ENCODE measurements around the gene PRRX1.

PRRX1 gene

GRCh38 chr1:170765712-170766330, 101.9 kb downstream of the PRRX1 start:
- no peak overlapping the region for H3K4me3 ChIP-seq (ENCODE audit: low read depth, low read length)
- TF ChIP-seq, protein P1, sequence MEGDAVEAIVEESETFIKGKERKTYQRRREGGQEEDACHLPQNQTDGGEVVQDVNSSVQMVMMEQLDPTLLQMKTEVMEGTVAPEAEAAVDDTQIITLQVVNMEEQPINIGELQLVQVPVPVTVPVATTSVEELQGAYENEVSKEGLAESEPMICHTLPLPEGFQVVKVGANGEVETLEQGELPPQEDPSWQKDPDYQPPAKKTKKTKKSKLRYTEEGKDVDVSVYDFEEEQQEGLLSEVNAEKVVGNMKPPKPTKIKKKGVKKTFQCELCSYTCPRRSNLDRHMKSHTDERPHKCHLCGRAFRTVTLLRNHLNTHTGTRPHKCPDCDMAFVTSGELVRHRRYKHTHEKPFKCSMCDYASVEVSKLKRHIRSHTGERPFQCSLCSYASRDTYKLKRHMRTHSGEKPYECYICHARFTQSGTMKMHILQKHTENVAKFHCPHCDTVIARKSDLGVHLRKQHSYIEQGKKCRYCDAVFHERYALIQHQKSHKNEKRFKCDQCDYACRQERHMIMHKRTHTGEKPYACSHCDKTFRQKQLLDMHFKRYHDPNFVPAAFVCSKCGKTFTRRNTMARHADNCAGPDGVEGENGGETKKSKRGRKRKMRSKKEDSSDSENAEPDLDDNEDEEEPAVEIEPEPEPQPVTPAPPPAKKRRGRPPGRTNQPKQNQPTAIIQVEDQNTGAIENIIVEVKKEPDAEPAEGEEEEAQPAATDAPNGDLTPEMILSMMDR (conservative IDR thresholded peaks at IDR 0.05; ENCODE audit: low read depth, low read length) = peak; percentile 69
- DNase-seq (ENCODE audit: low read depth) = peak; percentile 74

DNA sequence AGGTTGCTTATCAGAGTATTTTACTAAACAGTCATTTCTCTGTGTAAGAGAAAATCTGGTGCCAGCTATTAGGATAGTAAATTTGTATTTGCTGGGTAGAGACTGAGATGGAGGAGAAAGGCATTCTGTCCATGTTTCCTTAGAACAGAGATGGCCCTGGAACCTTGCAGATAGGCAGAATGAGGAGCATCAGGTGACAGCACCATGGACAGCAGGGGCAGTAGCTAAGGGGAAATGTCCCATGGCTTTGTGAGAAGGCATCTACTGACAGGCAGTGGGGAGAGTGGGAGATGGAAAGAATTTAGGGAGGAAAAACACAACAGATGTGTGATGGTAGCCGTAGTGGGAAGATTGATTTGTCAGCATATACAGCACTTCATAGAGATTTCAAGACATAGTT, 105.0 kb downstream of the PRRX1 start:
- peak; percentile 13 for DNase-seq (ENCODE audit: low read depth)
- TF ChIP-seq, protein P1 (conservative IDR thresholded peaks at IDR 0.05; ENCODE audit: low read depth, low read length) = no peak

DNA sequence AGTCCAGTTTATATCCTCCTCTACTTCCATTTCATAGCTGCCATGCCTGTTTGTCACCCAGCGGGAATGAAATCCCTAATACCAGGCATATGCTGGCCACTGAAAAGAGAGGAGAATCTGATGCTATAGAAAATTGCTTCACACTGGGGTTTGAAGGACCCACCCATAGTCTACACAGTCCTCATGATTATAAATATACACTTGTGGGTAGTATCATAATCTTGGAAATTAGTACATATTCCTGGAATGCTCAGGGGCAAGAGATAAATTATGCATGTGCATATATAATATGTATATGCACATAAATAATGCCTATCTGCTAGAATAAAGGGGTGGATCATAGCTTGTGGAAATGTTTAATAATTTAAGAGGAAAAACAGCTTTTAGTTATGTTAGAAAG, 105.8 kb downstream of the PRRX1 start:
- H3K4me3 ChIP-seq (ENCODE audit: low read depth, low read length) = no peak overlapping the region
- DNase-seq (ENCODE audit: low read depth) = no peak
- TF ChIP-seq, protein P1 (conservative IDR thresholded peaks at IDR 0.05; ENCODE audit: low read depth, low read length) = no peak

More for the DNA sequence above, 105.0 kb downstream of the PRRX1 start:
- no peak overlapping the region for H3K4me3 ChIP-seq (ENCODE audit: low read depth, low read length)

DNA sequence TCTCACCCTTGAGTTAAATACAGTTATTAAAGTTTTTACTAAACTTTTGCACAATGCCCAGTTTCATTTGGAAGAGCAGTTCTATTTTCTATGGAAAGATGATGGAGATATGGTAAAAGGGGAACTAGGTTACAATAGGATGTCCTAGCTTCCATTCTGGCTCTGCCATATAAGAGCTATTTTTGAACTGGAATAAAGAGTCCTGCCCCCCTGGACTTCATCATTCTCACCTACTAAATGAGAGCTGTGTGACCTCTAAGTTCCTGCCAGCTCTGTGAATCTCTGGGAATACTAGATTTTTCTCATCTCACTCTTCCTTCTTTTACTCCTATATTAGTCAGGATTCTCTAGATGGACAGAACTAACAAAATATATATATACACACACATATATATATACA, 106.3 kb downstream of the PRRX1 start:
- TF ChIP-seq, protein P1 (conservative IDR thresholded peaks at IDR 0.05; ENCODE audit: low read depth, low read length) = no peak
- DNase-seq (ENCODE audit: low read depth) = no peak
- H3K4me3 ChIP-seq (ENCODE audit: low read depth, low read length) = no peak overlapping the region

GRCh38 chr1:170776252-170776651, 112.3 kb downstream of the PRRX1 start:
- TF ChIP-seq, protein P1 (conservative IDR thresholded peaks at IDR 0.05; ENCODE audit: low read depth, low read length) = no peak
- no peak for DNase-seq (ENCODE audit: low read depth)
- H3K4me3 ChIP-seq (ENCODE audit: low read depth, low read length) = no peak overlapping the region

- H3K4me3 ChIP-seq (ENCODE audit: low read depth, low read length) = no peak overlapping the region
- TF ChIP-seq, protein P1 (conservative IDR thresholded peaks at IDR 0.05; ENCODE audit: low read depth, low read length) = no peak
- DNase-seq (ENCODE audit: low read depth) = no peak
These were observed 112.8 kb downstream of the PRRX1 start for GRCh38 chr1:170776777-170777176.
